GM21576 (cell line): ENCODE results near the gene CRAMP1.

Experiments used
- ATAC-seq: cut with Tn5 transposase; IDR thresholded peaks from one replicate; pipeline ENCODE4 v1.9.1; 2021; ENCODE audit warnings: mild to moderate bottlenecking, moderate library complexity; ENCODE audit not compliant: unreplicated experiment

Gene CRAMP1

DNA sequence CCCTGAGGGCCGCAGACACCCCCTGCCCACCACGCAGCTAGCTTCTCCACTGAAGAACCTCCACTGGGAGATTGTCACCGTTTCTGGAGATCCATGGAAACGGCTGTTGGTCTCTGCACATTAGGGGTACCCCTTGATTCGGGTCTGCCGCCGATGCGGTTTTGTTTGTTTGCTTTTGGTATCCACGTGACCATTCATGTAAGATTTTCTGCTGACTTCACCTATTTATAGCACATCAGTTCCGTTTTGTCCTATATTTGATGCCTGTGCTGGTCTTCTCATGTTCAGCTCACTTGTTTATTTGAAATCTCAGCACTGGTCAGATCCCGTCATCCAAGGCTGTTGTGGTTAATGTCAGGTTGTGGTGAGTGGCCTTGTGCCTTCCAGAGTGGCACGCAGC is 21.1 kb downstream of the CRAMP1 start:
- ATAC-seq, result no peak

DNA sequence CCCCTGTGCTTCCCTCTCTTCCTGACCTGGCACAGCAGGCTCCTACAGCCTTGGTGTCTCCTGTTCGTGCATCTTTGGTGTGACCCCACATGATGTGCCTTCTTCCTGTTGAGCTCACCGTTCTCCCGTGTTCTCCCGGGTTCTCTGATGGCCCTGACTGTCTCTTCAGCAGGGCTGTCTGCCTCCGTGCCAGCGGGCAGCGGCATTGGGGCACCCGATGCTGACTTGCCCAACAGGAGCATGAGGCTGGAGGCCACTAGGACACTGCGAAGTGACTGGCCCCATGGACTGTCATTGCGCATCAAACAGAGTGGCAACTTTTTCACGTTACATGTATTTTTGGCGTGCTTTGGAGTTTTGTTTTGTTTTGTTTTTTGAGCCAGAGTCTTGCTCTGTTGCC is 22.4 kb downstream of the CRAMP1 start:
- ATAC-seq, result no peak

DNA sequence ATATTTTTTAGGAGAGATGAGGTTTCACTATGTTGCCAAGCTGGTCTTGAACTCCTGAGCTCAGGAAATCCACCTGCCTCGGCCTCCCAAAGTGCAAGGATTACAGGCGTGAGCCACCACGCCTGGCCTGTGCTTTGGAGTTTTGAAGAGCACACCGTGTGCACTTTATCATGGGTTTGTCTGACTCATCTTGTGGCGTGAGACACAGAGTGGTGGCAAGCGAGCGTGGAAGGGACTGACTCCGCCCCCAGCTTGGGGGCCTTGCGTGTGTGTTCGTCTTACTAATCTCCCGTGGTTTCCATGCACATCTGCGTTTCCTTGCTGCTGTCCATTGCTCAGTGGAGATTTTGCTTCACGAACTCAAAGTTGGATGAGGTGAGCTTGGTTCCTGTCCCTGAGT is 22.9 kb downstream of the CRAMP1 start:
- no peak for ATAC-seq

DNA sequence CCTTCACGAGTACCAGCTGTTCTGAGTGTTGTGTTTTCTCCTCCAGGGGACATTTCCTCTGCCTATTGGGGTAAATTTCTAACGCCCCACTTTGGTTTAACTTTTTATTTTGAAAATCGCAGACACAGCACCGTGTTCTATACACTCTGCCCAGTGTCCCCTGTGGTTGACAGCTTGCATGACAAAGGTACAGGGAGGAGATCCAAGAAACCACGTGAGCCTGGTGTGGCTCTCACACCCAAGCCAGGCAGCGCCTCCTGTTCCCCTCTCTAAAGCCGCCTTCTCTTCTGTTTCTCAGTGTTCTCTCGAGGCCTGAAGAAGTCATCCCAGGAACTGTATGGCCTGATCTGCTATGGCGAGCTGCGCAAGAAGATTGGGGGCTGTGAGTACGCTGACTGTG is 25.4 kb downstream of the CRAMP1 start:
- ATAC-seq, result no peak

DNA sequence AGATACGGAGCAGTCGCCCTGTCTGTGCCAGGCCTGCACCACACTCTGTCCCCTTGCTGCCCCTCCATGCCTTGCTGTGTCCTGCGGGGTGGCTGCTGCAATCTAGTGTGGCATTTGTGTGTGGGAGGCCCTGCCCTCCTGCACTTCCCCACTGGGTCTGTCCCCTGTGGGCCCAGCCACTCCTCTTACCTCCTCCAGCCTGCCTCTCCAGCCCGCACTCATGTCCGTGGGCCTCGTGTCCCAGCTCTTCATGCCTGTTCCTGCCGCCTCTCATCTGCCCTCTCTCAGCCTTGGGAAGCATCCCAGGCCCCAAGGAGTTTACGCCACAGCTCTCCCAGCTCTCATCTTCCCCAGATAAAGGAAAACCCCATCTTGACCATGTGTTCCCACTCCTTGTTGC is 26.6 kb downstream of the CRAMP1 start:
- ATAC-seq, result no peak

DNA sequence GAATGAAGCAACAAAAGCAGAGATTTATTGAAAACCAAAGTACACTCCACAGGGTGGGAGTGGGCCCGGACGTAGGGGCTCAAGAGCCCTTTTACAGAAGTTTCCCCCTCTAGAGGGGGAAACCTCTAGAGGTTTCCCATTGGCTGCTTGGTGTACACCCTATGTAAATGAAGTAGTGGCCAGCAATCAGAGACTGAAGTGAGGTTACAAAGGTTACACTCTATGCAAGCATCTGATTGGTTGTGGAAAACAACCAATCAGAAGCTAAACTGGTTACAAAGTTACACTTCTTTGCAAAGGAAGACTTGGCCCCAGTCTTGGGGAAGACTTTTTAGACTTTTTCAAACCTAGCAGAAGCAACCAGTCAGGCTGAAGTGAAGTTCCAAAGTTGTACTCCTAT is 27.1 kb downstream of the CRAMP1 start:
- no peak for ATAC-seq

DNA sequence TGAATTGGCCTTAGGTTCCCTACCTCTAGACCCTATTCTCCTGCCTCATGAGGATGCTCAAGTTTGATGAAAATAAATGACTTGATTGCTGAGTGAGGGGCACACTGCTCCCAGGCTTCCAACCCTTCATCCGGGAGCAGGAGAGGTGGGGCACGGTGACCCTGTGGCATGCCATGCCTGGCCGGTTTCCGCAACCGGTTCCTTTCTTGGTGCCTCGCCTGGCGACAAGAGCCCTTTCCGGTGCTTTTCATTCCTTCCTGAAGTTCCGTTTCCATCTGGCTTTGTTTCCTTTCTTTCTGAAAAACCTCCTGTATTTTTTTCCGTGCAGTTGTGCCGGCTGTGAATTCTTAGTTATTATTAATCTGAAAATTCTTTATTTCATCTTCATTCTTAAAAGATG is 27.7 kb downstream of the CRAMP1 start:
- ATAC-seq, result no peak

DNA sequence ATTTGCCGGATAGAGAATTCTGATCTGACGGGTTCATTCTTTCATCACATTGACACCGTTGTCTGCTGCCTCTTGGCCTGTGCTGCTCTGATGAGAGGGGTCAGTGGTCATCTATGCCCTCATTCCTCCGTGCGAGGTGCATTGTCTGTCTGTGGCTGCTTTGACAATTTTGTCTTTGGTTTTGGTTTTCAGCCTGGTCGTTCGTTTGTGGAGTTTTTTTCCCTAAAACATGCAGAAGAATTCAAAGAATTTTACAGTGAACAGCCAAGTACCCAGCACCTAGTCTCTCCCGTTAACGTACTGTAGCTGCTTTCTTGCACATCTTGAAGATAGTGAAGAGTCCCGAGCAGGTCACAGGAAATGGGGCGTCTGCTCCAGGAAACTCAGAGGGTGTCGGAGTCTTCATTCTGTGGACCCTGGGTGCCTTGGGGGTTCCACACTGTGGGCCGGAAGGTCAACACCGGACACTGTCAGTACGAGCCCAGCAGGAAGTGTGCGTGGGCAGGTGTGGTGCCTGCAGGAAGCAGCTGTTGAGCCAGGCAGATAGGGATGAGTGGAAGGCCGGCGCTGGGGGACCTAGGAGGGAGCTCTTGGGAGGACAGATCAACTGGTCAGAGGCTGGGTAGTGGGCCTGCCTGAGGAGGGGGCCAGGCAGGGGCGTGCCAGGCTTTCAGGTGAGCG is 28.2 kb downstream of the CRAMP1 start:
- ATAC-seq, result no peak

DNA sequence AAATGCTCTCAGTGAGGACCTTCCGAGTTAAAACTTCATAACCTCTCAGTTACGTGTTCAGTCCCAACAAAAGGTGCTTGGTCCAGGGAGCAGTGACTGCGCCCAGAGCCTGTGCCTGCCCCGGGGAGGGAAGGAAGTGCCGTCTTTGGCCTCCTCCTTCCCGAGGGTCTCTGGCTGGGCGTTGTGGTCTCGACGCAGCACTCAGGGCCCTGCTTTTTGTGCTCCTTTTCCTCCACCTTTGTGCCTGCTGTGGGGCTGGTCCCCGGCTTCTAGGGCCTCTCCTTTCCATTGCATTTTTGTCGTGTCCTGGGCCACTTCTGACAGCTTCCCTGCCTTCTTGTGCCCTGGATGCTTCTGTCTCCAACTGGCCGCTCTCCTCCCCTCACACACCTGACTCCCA is 29.1 kb downstream of the CRAMP1 start:
- no peak for ATAC-seq

DNA sequence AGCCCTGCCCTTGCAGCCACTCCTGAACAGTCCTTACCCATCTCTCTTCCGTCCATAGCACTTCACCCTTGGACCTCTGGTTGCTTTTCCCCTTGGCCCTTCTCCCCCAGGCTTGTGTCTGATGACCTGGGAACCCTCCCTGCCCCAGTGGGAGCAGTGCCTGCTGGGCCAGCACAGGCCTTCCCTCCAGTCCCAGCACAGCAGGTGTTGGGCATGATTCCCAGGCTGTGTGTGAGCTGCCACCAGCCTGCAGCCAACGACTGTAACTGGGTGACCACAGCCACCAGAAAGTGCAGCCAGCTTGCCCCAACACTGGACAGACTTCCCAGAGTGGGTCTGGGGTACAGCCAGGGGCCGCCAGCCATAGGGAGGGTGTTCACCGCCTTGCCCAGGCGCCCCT is 30.0 kb downstream of the CRAMP1 start:
- no peak for ATAC-seq

DNA sequence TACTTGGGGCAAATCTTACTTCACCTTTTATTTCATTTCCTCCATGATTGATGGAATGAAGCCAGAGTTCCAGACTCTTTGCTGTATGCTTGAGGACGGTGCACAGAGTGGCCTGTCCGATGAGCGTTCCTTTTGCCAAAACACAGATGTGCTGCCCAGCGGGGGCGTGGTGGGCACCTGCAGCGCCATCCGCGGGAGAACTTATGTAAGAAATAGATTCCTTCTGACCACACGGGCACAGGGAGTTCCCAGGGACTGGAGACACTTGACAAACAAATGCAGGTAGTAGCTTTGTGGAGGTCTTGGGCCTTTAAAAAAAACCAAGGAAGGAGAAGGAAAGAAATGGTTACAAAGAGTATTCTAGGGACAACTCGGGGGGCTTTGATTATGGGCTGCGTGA is 30.6 kb downstream of the CRAMP1 start:
- ATAC-seq, result no peak

DNA sequence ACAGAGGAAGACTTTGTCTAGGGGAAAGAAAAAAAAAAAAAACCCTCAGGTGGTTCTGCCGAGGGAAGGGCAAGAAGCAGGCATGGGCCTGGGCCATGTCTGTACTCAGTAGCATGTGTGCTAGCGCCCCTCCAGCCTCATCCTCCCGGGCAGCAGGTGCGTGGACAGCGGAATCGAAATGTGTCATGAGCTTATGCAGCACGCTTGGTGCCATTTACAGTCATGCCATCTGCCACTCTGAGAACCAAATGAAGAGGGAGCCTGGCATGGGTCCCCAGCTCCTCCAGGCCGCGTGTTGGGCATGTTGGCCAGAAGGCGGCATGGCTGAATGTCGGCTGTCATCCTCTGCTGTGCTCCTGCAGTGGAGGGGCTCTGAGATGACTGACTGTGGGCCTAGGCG is 31.4 kb downstream of the CRAMP1 start:
- no peak for ATAC-seq

DNA sequence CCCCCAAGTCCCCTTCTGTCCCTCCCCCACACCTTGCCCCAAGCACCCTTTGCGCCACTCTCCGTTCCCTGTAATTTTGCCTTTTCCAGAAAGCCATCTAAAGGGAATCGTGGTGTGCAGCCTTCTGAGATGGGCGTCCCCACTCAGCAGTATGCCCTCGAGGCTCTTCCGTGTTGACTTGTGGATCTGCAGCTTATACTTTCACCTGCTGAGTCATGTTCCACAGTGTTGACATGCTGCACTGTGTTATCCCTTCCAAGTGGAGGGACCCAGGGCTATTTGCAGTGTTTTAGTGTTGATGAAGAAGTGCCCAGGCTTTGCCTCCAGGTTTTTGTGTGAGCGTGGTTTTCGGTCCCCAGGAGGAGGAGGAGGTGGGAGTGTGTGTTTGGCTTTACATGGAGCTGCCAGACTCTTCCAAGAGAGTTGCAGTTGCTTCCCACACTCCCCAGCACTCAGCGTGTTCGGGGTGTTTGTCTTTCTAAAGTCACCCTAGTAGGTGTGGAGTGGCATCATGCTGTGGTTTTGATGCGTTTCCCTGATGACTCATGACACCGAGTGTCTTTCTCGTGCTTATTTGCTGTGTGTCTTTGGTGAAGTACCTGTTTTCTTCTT is 33.9 kb downstream of the CRAMP1 start:
- no peak for ATAC-seq

DNA sequence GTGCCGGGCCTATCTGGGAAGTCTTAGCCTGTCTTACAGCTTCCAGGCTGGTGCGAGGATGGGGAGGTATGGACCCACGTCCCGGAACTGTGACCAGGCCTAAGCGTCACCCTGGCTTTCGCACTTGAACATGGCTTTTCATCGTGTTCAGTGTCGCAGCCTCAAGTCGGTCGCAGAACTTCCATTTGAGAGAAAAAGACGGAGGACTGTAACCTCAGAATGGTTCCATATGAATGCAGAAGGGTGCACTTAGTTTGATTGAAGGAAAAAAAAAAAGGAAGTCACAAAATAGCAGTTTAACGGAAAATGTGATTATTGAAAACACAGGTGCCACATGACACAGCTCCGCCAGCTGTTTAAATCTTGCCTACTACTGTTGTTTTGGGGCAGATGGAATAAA is 35.7 kb downstream of the CRAMP1 start:
- ATAC-seq, result no peak

DNA sequence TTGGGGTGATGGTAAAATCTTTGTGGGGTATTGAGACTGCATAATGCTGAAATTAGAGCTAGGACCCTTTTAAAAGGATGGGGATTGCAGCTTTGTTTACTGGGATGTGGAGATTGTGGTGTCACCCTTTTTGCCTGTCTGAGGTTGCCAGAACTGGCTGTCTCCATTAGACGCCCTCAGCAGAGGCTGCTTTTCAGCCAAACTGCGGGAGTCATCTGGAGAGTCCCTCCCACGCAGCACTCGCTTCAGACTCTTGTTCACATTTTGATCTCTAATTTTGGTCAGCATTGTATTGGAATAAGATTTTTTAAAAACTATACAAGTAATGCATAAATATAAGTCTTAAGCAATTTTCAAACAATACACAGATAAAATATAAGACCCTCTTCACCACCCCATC is 38.0 kb downstream of the CRAMP1 start:
- no peak for ATAC-seq

DNA sequence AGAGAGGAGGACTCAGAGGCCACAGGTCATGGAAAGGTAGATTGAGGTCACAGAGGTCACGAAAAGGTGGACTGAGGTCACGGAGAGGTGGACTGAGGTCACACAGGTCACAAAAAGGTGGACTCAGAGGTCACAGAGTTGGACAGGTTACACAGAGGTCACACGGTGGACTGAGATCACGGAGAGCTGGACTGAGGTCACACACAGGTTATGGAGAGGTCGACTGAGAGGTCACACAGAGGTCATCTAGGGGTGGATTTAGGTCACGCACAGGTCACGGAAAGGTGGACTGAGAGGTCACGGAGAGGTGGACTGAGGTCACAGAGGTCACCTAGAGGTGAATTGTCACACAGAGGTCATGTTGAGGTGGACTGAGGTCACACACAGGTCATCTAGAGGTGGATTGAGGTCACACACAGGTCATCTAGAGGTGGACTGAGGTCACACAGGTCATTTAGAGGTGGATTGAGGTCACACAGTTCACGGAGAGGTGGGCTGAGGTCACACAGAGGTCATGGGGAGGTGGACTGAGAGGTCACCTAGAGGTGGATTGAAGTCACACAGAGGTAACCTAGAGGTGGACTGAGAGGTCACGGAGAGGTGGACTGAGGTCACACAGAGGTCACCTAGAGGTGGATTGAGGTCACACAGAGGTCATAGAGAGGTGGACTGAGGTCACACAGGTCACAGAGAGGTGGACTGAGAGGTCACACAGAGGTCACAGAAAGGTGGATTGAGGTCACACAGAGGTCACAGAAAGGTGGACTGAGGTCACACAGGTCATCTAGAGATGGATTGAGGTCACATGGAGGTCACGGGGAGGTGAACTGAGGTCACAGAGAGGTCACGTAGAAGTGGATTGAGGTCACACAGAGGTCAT is 39.2 kb downstream of the CRAMP1 start:
- no peak for ATAC-seq

DNA sequence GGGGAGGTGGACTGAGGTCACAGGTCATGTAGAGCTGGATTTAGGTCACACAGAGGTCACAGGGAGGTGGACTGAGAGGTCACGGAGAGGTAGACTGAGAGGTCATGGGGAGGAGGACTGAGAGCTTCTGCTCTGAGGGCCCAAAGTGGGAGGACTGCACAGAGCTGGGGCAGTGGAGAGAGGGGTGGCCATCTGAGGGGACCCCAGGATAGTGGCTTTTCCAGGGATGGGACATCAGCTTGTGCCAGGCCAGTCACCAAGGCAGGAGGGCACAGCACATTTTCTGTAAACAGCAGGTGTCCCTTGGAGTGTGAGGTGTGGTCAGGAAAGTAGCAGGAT is 39.8 kb downstream of the CRAMP1 start:
- ATAC-seq, result no peak

DNA sequence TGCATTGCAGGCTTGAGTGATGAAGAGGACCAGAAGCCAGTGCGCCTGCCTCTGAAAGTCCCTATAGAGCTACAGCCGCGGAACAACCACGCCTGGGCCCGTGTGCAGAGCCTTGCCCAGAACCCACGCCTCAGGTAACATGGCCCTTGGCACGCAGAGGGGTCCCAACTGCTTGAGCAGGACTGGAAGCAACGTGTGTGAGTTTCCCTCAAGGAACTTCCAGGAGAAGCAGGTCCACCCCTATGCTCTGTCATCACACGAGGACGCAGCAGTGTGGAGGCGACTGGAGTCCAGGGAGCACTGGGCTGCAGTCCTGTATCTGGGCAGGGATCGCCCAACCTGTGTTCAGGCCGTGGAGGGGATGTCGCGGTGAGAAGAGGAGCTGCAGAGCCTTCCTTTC is 40.9 kb downstream of the CRAMP1 start:
- ATAC-seq, result no peak

DNA sequence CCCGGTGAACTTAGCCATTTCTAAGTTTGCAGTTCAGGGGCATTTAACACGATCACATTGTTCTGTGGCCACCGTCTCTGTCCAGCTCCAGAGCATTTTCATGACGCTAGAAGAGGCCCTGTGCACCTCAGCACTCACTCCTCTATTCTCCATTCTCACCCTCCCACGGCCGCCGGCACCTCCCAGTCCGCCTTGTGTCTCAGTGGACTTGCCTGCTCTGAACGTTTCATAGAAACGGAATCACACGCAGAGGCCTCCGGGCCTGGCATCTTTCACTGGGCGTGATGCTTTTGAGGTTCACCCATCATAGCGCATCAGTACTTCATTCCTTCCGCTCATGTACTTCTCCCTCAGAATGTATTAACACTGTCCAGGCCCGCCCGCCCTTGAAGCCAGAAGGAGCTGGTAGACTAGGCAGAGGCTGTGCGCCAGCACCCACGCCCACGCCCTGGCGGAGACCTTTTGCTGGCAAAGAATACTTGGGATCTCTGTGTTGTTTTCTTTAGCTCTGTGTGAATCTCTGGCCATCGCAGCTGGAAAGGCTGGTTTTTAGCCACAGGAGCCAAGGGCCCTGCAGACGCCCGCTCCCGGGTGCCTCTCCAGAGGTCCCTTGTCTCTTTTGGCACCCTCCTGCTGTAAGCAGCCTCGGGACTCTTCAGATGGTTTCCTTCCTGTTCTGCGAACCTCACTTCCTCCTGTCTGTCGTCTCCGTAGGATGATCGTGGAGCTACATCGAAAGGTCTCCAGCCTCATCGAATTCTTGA is 42.5 kb downstream of the CRAMP1 start:
- no peak for ATAC-seq

DNA sequence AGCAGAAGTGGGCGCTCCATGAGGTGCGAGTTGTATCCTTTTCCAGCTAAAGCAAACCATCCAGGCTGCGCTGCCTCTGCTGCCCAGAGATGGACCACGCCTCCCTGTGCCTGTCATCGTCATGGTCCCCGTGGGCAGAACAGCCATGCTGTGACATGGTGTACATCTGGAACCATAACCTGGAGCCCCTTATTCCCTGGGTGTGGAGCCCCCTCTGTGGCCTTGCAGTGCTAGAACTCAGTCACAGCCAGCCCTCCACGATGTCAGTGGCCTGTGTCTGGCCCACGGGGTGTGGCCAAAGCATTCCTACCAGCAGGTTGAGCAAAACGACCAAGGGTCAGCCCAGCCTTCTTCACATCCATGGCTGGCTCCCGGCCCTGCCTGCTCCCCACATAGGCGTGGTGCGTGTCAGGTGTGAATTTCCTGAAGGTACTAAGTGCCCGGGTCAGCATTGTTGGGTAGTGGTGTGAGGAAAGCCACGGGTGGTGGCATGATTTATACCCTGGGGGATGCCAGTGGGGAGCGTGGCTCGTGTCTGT is 43.2 kb downstream of the CRAMP1 start:
- no peak for ATAC-seq
